Astrocyte (in vitro differentiated cells and primary cell): ENCODE measurements around the gene HOXB4.

Experiments used
- EZH2 ChIP-seq: IDR thresholded peaks from 2 replicates; pipeline ENCODE4 v1.6.1; 2012; ENCODE audit warnings: mild to moderate bottlenecking, low read length, inconsistent platforms; ENCODE audit not compliant: insufficient read depth
- TF ChIP-seq, protein P1 (sequence below): IDR thresholded peaks from 2 replicates; pipeline ENCODE4 v1.5.1; 2011; ENCODE audit warnings: low read depth, mild to moderate bottlenecking, inconsistent platforms, low read length, moderate library complexity; ENCODE audit not compliant: insufficient read depth

DNA sequence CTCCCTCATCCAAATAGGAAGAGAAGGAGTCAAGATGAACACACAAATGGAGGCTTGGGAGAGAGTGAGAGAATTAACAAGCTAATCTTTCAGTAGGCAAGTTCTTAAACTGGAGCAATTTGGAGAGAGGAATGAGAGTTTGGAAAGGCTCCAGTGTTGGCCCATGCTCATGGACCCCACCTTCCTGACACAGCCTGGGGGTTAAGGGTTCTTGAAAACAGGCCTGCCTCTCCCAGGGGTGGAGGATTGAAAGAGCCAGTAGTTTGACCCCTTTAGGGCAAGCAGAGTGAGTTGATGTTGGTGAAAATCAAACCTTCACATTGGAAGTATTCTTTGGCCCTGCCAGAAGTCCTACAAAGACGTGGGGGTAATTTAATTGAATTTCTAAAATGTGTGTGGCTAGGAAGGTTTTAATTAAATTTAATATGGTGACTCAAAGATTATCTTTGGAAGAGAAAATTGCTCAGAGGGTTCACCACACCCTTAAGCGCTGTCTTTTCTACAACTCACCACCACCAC is 6.1 kb upstream of the HOXB4 start:
- TF ChIP-seq, protein P1, sequence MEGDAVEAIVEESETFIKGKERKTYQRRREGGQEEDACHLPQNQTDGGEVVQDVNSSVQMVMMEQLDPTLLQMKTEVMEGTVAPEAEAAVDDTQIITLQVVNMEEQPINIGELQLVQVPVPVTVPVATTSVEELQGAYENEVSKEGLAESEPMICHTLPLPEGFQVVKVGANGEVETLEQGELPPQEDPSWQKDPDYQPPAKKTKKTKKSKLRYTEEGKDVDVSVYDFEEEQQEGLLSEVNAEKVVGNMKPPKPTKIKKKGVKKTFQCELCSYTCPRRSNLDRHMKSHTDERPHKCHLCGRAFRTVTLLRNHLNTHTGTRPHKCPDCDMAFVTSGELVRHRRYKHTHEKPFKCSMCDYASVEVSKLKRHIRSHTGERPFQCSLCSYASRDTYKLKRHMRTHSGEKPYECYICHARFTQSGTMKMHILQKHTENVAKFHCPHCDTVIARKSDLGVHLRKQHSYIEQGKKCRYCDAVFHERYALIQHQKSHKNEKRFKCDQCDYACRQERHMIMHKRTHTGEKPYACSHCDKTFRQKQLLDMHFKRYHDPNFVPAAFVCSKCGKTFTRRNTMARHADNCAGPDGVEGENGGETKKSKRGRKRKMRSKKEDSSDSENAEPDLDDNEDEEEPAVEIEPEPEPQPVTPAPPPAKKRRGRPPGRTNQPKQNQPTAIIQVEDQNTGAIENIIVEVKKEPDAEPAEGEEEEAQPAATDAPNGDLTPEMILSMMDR, result no peak
- no peak for TF ChIP-seq EZH2
